Prostate gland (tissue), 2 donors: ENCODE measurements around the gene RNF151.

Experiments used
- CTCF ChIP-seq, 4 experiments: fragments of 200-600 bp in 2 of 4; fragments of 450-650 bp in 2 of 4; sonication (generic) in 2 of 4; IDR thresholded peaks; 1 replicate in 3 of 4; 2 replicates in 1 of 4; pipeline ENCODE4 v1.5.1; 2016 to 2019; ENCODE audit warnings: antibody characterized with exemption in 4 of 4, mild to moderate bottlenecking in 2 of 4, moderate library complexity in 2 of 4
- POLR2A ChIP-seq: fragments of 450-650 bp; IDR thresholded peaks from one replicate; pipeline ENCODE4 v1.6.1; 2016; ENCODE audit warnings: antibody characterized with exemption, mild to moderate bottlenecking

- no peak for TF ChIP-seq CTCF (IDR thresholded peaks at IDR 0.05)
- TF ChIP-seq POLR2A: no peak
Observed at GRCh38 chr16:1976216-1976520, 9.5 kb downstream of the RNF151 start.
